ENCODE results near the gene RGL1. TPM values are rescaled to one million over a fixed set of nuclear protein-coding genes. Genes with fewer than 3 reads are reported as not detected.

Gene RGL1
- total RNA-seq, 4 donors from 2014 or later, result 9.3 to 36.3 (median 16.3) TPM

GRCh38 chr1:183968386-183968785 lies 163.5 kb downstream of the RGL1 start:
- intact Hi-C loops (cut with DNase I), result no loop called here
- 58 to 65% methylated on average over 5 of the region's 5 CpGs for WGBS, 2 donors
- Histone ChIP-seq H3K9me3 (no peaks in the 10 kb centered on the region), H3K27ac (peak overlapping the region in 1 of 3 donors; percentile 18), H3K4me3 (replicated peaks in 1 of 3) (no peak overlapping the region), H3K27me3 (no peaks in the 10 kb centered on the region), H3K36me3 (no peaks in the 10 kb centered on the region), H3K4me1 (peaks cover 0 to 9% of the 10 kb centered on the region in 2 donors)
- DNase-seq, result peak in 1 of 2 donors; percentile 4
- TF ChIP-seq POLR2A (IDR thresholded peaks at IDR 0.05), result no peak
- no peak for TF ChIP-seq CTCF (IDR thresholded peaks at IDR 0.05)

GRCh38 chr1:183970516-183971300 lies 165.8 kb downstream of the RGL1 start:
- H3K4me1 ChIP-seq, result peaks cover 13 to 20% of the 10 kb centered on the region in 2 donors
- H3K9me3 ChIP-seq, result no peaks in the 10 kb centered on the region
- no peak for DNase-seq
- no peak overlapping the region for H3K4me3 ChIP-seq (replicated peaks in 1 of 3)
- no peaks in the 10 kb centered on the region for H3K27me3 ChIP-seq
- H3K36me3 ChIP-seq, result no peaks in the 10 kb centered on the region
- TF ChIP-seq CTCF (IDR thresholded peaks at IDR 0.05) (no peak), POLR2A (IDR thresholded peaks at IDR 0.05) (no peak)
- H3K27ac ChIP-seq, result no peak overlapping the region
- WGBS, 2 donors, result 68 to 74% methylated on average over 4 of the region's 4 CpGs
- intact Hi-C loops (cut with DNase I), result no loop called here

- DNase-seq, result peak; percentile 83 to 85
- Histone ChIP-seq H3K4me1 (peaks cover 23 to 25% of the 10 kb centered on the region in 2 donors), H3K36me3 (no peaks in the 10 kb centered on the region), H3K4me3 (replicated peaks in 1 of 3) (no peak overlapping the region), H3K9me3 (no peaks in the 10 kb centered on the region), H3K27ac (peak overlapping the region; percentile 10 to 86 (median 57)), H3K27me3 (no peaks in the 10 kb centered on the region)
- intact Hi-C loops (cut with DNase I), result no loop called here
- WGBS, 2 donors, result 41 to 44% methylated on average over 3 of the region's 3 CpGs
- TF ChIP-seq POLR2A (IDR thresholded peaks at IDR 0.05) (no peak), CTCF (IDR thresholded peaks at IDR 0.05) (no peak)
Observed at GRCh38 chr1:183975651-183976050, 170.7 kb downstream of the RGL1 start.

- H3K4me3 ChIP-seq (replicated peaks in 1 of 3), result no peak overlapping the region
- H3K27ac ChIP-seq, result no peak overlapping the region
- no peaks in the 10 kb centered on the region for H3K27me3 ChIP-seq
- 97 to 100% methylated on average over 1 to 2 of the region's 2 CpGs for WGBS, 2 donors
- intact Hi-C loops (cut with DNase I), result no loop called here
- peaks cover 23 to 25% of the 10 kb centered on the region in 2 donors for H3K4me1 ChIP-seq
- H3K36me3 ChIP-seq, result no peaks in the 10 kb centered on the region
- no peaks in the 10 kb centered on the region for H3K9me3 ChIP-seq
- no peak for TF ChIP-seq POLR2A (IDR thresholded peaks at IDR 0.05)
- TF ChIP-seq CTCF (IDR thresholded peaks at IDR 0.05), result no peak
- DNase-seq, result no peak
Observed at GRCh38 chr1:183977717-183978116, 172.8 kb downstream of the RGL1 start.

Other genes starting within 250 kb of the RGL1 start
- 1 to 10 TPM; 3.5 to 9.8 (median 4.5) TPM for gene NCF2, start 214.7 kb upstream of the RGL1 start, total RNA-seq
- 100 to 1,000 TPM in 2 of 4 donors, 10 to 100 TPM in 2; 70.5 to 158 (median 95.7) TPM for gene ARPC5, start 169.3 kb upstream of the RGL1 start, total RNA-seq
- not detected for gene APOBEC4, start 151.8 kb upstream of the RGL1 start, total RNA-seq
- gene COLGALT2, start 232.6 kb downstream of the RGL1 start, total RNA-seq, result 1 to 10 TPM; 2.6 to 8.3 (median 5.4) TPM
- 10 to 100 TPM; 45.8 to 63.3 (median 60.1) TPM for gene TSEN15, start 246.6 kb downstream of the RGL1 start, total RNA-seq